ENCODE data around the gene ADAMTS3. TPM values are rescaled to one million over a fixed set of nuclear protein-coding genes. Genes with fewer than 3 reads are reported as not detected.

ADAMTS3 gene
- total and polyA plus RNA-seq, 9 of the 15 experiments (the other 6 are each of a cell fraction or from before 2014, with no cell fraction given) = 4.0 to 18.0 (median 12.1) TPM

DNA sequence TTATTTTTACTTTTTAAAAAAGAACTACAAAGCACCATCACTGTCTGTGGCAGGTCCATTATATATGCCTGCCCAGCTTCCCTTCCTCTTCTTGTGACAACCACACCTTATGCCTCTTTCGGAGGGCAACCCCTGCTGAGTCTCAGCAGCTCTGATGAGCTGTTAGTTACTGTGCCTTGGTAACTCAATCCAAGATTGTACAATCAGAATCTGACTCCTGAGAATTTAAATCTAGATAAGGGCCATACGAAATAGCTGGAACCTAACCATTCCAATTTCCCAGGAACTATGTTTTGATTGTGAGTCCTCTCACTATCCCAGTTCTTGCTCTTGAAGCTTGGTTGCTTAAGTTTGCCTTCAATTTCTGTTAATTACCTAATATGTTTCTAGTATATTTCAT lies 61.9 kb downstream of the ADAMTS3 start:
- Histone ChIP-seq H2AFZ (ENCODE audit: low read depth, low read length) (no peak overlapping the region), H3K4me3 (no peak overlapping the region), H3K36me3 (ENCODE audit: control insufficient read depth, insufficient read depth, low read length) (no peaks in the 10 kb centered on the region), H4K20me1 (replicated peaks; ENCODE audit: control insufficient read depth, insufficient read depth, low read length) (no peaks in the 10 kb centered on the region), H3K9ac (ENCODE audit: insufficient read depth in 1 of 2, low read depth in 2 of 2, low read length in 2 of 2) (no peak overlapping the region), H3K9me3 (replicated peaks; ENCODE audit: control insufficient read depth, insufficient read depth, low read depth, low read length) (no peaks in the 10 kb centered on the region), H3K79me2 (ENCODE audit: control insufficient read depth, insufficient read depth, low read length) (peaks cover 21% of the 10 kb centered on the region), H3K27ac (ENCODE audit: extremely low read depth, low read depth, low read length) (no peak overlapping the region), H3K9me1 (ENCODE audit: control insufficient read depth, insufficient read depth, low read length) (no peaks in the 10 kb centered on the region), H3K27me3 (ENCODE audit: control insufficient read depth in 2 of 2, insufficient read depth in 2 of 2, low read length in 2 of 2) (no peaks in the 10 kb centered on the region), H3K4me2 (ENCODE audit: insufficient read depth, low read length) (no peak overlapping the region), H3K4me1 (replicated peaks in 1 of 2; ENCODE audit: control insufficient read depth in 2 of 2, insufficient read depth in 2 of 2, low read length in 2 of 2) (no peaks in the 10 kb centered on the region)
- WGBS (ENCODE audit: insufficient coverage, low coverage, missing lambda C conversion rate) = 46% methylated on average over 2 of the region's 2 CpGs
- ATAC-seq (no peak), DNase-seq (ENCODE audit: extremely low read depth in 1 of 4, low spot score in 3 of 4) (no peak), FAIRE-seq (no peak)
- intact Hi-C loops (cut with micrococcal nuclease) (loop anchor here (5.0 to 10.0 kb wide), 3 partner anchors 195 to 510 kb away; no protein-coding TSS in a partner anchor), in situ Hi-C loops (cut with MboI) (no loop called here)
- TF ChIP-seq NFYB (IDR thresholded peaks at IDR 0.05; ENCODE audit: extremely low read depth, insufficient read length) (no peak), ZC3H4 (CRISPR knock-in tag; IDR thresholded peaks at IDR 0.05; ENCODE audit: borderline replicate concordance) (no peak), ZNF696 (CRISPR knock-in tag; conservative IDR thresholded peaks at IDR 0.05) (no peak), EP300 (IDR thresholded peaks at IDR 0.05; ENCODE audit: low read length) (no peak), PPARD (CRISPR knock-in tag; IDR thresholded peaks at IDR 0.05) (no peak), ZFP36 (IDR thresholded peaks at IDR 0.05; ENCODE audit: low read depth, low read length, partially characterized antibody) (no peak)
- CTCF ChIA-PET (ENCODE audit: low intra/inter-chr PET ratio) = no interaction called here
- BruUV-seq (replicated peaks) = no TSS peak
- POLR2A ChIA-PET = no interaction called here

DNA sequence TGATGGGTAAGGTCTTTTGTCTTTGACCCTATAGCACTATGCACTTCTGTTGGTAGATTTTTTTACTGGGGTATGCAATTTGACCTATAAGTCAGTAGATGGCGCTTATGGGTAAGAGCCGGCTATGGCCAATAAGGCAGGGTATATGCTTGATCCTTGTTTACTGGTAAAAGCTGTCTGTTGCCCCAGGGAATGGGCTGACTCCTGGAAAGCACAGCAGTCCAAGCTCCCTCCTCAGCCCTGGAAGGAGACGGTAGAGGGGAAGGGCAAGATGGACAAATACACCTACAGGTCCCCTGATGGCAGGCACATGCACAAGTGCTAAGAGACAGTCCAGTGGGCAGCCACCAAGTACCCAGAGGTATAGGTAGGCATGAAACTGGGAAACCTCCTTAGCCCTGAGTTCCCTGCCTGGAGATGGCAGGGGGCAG lies 63.7 kb downstream of the ADAMTS3 start:
- Histone ChIP-seq H3K27ac (ENCODE audit: extremely low read depth, low read depth, low read length) (no peak overlapping the region), H3K4me3 (no peak overlapping the region), H3K79me2 (ENCODE audit: control insufficient read depth, insufficient read depth, low read length) (peaks cover 17% of the 10 kb centered on the region), H3K9ac (ENCODE audit: insufficient read depth in 1 of 2, low read depth in 2 of 2, low read length in 2 of 2) (no peak overlapping the region; a peak in 1 of 4 replicates), H3K36me3 (ENCODE audit: control insufficient read depth, insufficient read depth, low read length) (no peaks in the 10 kb centered on the region), H3K27me3 (ENCODE audit: control insufficient read depth in 2 of 2, insufficient read depth in 2 of 2, low read length in 2 of 2) (no peaks in the 10 kb centered on the region), H3K4me2 (ENCODE audit: insufficient read depth, low read length) (no peak overlapping the region), H3K9me3 (replicated peaks; ENCODE audit: control insufficient read depth, insufficient read depth, low read depth, low read length) (no peaks in the 10 kb centered on the region), H3K4me1 (replicated peaks in 1 of 2; ENCODE audit: control insufficient read depth in 2 of 2, insufficient read depth in 2 of 2, low read length in 2 of 2) (no peaks in the 10 kb centered on the region), H4K20me1 (replicated peaks; ENCODE audit: control insufficient read depth, insufficient read depth, low read length) (no peaks in the 10 kb centered on the region), H2AFZ (ENCODE audit: low read depth, low read length) (no peak overlapping the region), H3K9me1 (ENCODE audit: control insufficient read depth, insufficient read depth, low read length) (no peaks in the 10 kb centered on the region)
- DNase-seq (ENCODE audit: extremely low read depth in 1 of 4, low spot score in 3 of 4) (peak; percentile 22 to 57 (median 38)), FAIRE-seq (peak; percentile 78), ATAC-seq (peak; percentile 96)
- in situ Hi-C loops (cut with MboI) (no loop called here), intact Hi-C loops (cut with micrococcal nuclease) (loop anchor here (1.0 to 10.0 kb wide), 5 partner anchors 63 to 512 kb away; partner anchors contain the start of gene ADAMTS3)
- CTCF ChIA-PET (ENCODE audit: low intra/inter-chr PET ratio) = interaction anchor here (1.8 kb wide), 1 partner anchor 514 kb away, joined by 7 read pairs; no protein-coding TSS in a partner anchor
- POLR2A ChIA-PET = no interaction called here
- WGBS (ENCODE audit: insufficient coverage, low coverage, missing lambda C conversion rate) = 19% methylated on average over 3 of the region's 3 CpGs
- no TSS peak for BruUV-seq (replicated peaks)
- TF ChIP-seq FOXJ3 (CRISPR knock-in tag; IDR thresholded peaks at IDR 0.05) (no peak), MEIS2 (IDR thresholded peaks at IDR 0.05; ENCODE audit: partially characterized antibody) (no peak), ZNF384 (IDR thresholded peaks at IDR 0.05; ENCODE audit: low read depth, low read length) (peak; percentile 52; the same call in 1 of the 2 replicates), ZFP1 (CRISPR knock-in tag; IDR thresholded peaks at IDR 0.05) (no peak), MIER1 (IDR thresholded peaks at IDR 0.05; ENCODE audit: low read depth) (no peak), GABPB2 (CRISPR knock-in tag; conservative IDR thresholded peaks at IDR 0.05) (no peak), CBX3 (IDR thresholded peaks at IDR 0.05; ENCODE audit: borderline replicate concordance in 1 of 2, low read length in 2 of 2) (no peak), NFE2L1 (tag; IDR thresholded peaks at IDR 0.05; ENCODE audit: borderline replicate concordance, low read depth) (no peak), ZNF551 (CRISPR knock-in tag; IDR thresholded peaks at IDR 0.05) (no peak), LARP7 (IDR thresholded peaks at IDR 0.05) (no peak), SREBF1 (IDR thresholded peaks at IDR 0.05; ENCODE audit: borderline replicate concordance, low read depth, low read length) (no peak), ZFPM2 (CRISPR knock-in tag; IDR thresholded peaks at IDR 0.05) (no peak)

Data from K562 (cell line).